Left ventricle myocardium inferior (tissue), 1 donor: ENCODE measurements around the gene PCBP3. TPM values are rescaled to one million over a fixed set of nuclear protein-coding genes. Genes with fewer than 3 reads are reported as not detected.

Experiments used
- DNase-seq: peaks from one replicate; pipeline ENCODE4 v3.0.0-alpha.2; 2020
- H3K27ac ChIP-seq: fragments of 200-600 bp; replicated peaks from 2 replicates; pipeline ENCODE4 v1.8.0; 2021
- H3K27me3 ChIP-seq: fragments of 200-600 bp; 2 replicates; pipeline ENCODE4 v1.8.0; 2021; ENCODE audit warnings: low read depth
- H3K36me3 ChIP-seq: fragments of 200-600 bp; 2 replicates; pipeline ENCODE4 v1.8.0; 2021
- H3K4me1 ChIP-seq: fragments of 200-600 bp; 2 replicates; pipeline ENCODE4 v1.8.0; 2021
- H3K4me3 ChIP-seq: fragments of 200-600 bp; 2 replicates; pipeline ENCODE4 v1.8.0; 2021; ENCODE audit warnings: mild to moderate bottlenecking, moderate library complexity
- H3K9me3 ChIP-seq: fragments of 200-600 bp; replicated peaks from 2 replicates; pipeline ENCODE4 v1.8.0; 2021
- intact Hi-C: fragments of 100-400 bp; cut with micrococcal nuclease; formaldehyde crosslinking; loops from one replicate; pipeline ENCODE4 v1.11.0; 2022
- total RNA-seq: library from RNA; stranded (reverse); fragmentation: NEBNext Ultra II Directional; extraction: Animal tissue kit (Norgen Biotek cat#: 25700); gene quantifications from one replicate; pipeline ENCODE4 v1.2.1, GENCODE V29; 2021
- TF ChIP-seq, protein P1 (sequence below): fragments of 200-600 bp; IDR thresholded peaks from 2 replicates; pipeline ENCODE4 v1.8.0; 2021; ENCODE audit warnings: antibody characterized with exemption, mild to moderate bottlenecking, borderline replicate concordance
- donor health status: DM: no; HTN: yes; CAD: no; lungs with severe emphysema.

The PCBP3 gene
- total RNA-seq, 1 donor from 2014 or later, result 2.9 TPM

- no peak for DNase-seq
Measured at GRCh38 chr21:45857761-45858160, 214.2 kb downstream of the PCBP3 start.

DNA sequence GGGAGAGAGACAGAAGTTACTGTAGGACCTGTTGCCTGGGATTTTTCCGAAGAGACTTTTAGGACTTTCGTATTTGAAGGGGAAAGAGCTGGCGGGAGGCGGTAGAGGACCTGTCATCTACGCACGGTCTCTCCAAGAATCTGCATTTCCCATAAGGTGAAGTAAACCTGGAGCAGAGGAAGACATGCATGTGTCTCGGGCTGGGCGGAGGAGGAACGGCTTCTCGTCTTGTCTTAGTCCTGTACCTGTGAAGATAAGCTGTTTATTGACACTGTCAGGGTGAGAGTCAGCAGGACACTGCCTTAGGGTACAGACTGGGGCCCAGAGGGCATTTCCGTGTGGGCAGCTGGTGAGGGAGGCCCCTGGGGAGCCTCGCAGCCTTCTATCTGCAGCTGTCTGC, 214.7 kb downstream of the PCBP3 start:
- Histone ChIP-seq H3K4me3 (no peak overlapping the region), H3K9me3 (no peaks in the 10 kb centered on the region), H3K27me3 (peaks cover 33% of the 10 kb centered on the region), H3K27ac (no peak overlapping the region), H3K36me3 (no peaks in the 10 kb centered on the region), H3K4me1 (no peaks in the 10 kb centered on the region)
- intact Hi-C loops, result no loop called here
- TF ChIP-seq, protein P1, sequence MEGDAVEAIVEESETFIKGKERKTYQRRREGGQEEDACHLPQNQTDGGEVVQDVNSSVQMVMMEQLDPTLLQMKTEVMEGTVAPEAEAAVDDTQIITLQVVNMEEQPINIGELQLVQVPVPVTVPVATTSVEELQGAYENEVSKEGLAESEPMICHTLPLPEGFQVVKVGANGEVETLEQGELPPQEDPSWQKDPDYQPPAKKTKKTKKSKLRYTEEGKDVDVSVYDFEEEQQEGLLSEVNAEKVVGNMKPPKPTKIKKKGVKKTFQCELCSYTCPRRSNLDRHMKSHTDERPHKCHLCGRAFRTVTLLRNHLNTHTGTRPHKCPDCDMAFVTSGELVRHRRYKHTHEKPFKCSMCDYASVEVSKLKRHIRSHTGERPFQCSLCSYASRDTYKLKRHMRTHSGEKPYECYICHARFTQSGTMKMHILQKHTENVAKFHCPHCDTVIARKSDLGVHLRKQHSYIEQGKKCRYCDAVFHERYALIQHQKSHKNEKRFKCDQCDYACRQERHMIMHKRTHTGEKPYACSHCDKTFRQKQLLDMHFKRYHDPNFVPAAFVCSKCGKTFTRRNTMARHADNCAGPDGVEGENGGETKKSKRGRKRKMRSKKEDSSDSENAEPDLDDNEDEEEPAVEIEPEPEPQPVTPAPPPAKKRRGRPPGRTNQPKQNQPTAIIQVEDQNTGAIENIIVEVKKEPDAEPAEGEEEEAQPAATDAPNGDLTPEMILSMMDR, result no peak
- no peak for DNase-seq

More at GRCh38 chr21:45857761-45858160, 214.2 kb downstream of the PCBP3 start:
- no peaks in the 10 kb centered on the region for H3K9me3 ChIP-seq
- H3K4me3 ChIP-seq, result no peak overlapping the region
- H3K4me1 ChIP-seq, result no peaks in the 10 kb centered on the region
- H3K27me3 ChIP-seq, result peaks cover 33% of the 10 kb centered on the region
- intact Hi-C loops, result no loop called here
- H3K36me3 ChIP-seq, result no peaks in the 10 kb centered on the region
- TF ChIP-seq, protein P1, result no peak
- no peak overlapping the region for H3K27ac ChIP-seq

- Histone ChIP-seq H3K36me3 (no peaks in the 10 kb centered on the region), H3K27ac (no peak overlapping the region), H3K9me3 (no peaks in the 10 kb centered on the region), H3K4me3 (no peak overlapping the region), H3K4me1 (no peaks in the 10 kb centered on the region), H3K27me3 (peaks cover 33% of the 10 kb centered on the region)
- TF ChIP-seq, protein P1, result no peak
- intact Hi-C loops, result no loop called here
- DNase-seq, result no peak
Measured at GRCh38 chr21:45859041-45859761, 215.7 kb downstream of the PCBP3 start.

DNA sequence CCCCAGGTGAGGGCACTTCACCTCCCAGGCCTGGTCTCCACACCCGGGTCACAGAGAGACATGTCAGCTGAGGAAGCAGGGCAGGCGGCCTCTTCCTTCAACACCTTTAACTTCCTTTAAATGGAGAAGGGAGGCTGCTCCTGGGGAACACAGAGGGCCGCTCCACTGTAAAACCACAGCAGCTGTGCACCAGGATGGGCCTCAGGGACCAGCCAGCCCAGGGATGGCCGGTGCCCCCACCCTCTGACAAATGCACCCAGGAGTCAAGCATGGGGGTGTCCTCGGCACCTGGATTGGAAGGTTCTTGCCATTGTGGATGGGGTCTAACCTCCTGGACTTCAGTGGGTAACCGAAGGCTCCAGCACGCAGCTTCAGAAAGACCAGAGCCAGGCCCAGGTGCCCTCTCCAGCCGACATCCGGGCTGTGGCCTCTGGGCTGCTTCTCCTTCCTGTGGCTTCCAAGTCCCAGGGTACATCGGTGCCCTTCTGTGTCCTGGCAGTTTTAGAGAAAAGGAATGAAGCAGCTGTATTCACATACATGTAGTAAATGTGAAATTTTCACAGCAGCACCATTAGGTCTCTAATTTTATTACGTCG, 216.3 kb downstream of the PCBP3 start:
- H3K4me3 ChIP-seq, result no peak overlapping the region
- TF ChIP-seq, protein P1, result no peak
- H3K27me3 ChIP-seq, result peaks cover 32% of the 10 kb centered on the region
- intact Hi-C loops, result no loop called here
- H3K4me1 ChIP-seq, result no peaks in the 10 kb centered on the region
- no peak for DNase-seq
- no peaks in the 10 kb centered on the region for H3K9me3 ChIP-seq
- no peaks in the 10 kb centered on the region for H3K36me3 ChIP-seq
- H3K27ac ChIP-seq, result no peak overlapping the region

GRCh38 chr21:45860493-45861155, 217.1 kb downstream of the PCBP3 start:
- H3K27me3 ChIP-seq, result peaks cover 29% of the 10 kb centered on the region
- no peaks in the 10 kb centered on the region for H3K36me3 ChIP-seq
- intact Hi-C loops, result no loop called here
- TF ChIP-seq, protein P1, result no peak
- H3K9me3 ChIP-seq, result no peaks in the 10 kb centered on the region
- H3K4me3 ChIP-seq, result no peak overlapping the region
- no peaks in the 10 kb centered on the region for H3K4me1 ChIP-seq
- H3K27ac ChIP-seq, result no peak overlapping the region
- DNase-seq, result no peak
